ENCODE results near the gene CRLF3. TPM values are rescaled to one million over a fixed set of nuclear protein-coding genes. Genes with fewer than 3 reads are reported as not detected.
"Not testable (repeated sequence)": the region's sequence is repeated elsewhere in the genome, so short reads cannot be mapped to it uniquely, and the experiment has no call there.

CRLF3 gene
- total RNA-seq, 1 donor from 2014 or later: 53.5 TPM

DNA sequence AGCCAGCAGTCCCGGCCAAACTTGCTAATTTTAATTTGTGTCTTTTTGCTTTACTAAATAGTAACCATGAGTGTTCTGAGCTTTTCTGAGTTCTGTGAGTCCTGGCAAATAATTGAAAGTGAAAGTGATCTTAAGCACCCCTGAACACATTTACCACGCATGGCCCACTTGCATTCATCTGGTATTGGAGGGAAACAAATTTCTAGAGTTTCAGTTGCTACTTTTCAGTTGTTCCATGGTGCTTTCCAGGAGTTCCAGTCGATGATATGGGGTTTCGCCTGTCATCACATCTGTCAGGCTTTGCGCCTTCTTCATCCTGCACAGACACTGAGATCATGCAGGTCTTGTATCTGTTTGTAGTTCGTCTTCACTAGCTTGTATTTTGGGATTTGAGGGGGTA, 44.1 kb downstream of the CRLF3 start:
- Mint-ChIP-seq H3K27me3 (no peaks in the 10 kb centered on the region), H3K4me1 (peaks cover 6% of the 10 kb centered on the region), H3K4me3 (no peak overlapping the region), H3K36me3 (ENCODE audit: low read depth) (peaks cover 52% of the 10 kb centered on the region), H3K9me3 (no peaks in the 10 kb centered on the region), H3K27ac (peak overlapping the region; percentile 25)
- POLR2A ChIA-PET: interaction anchor here (1.0 to 2.1 kb wide), 2 partner anchors 29 to 44 kb away, joined by 4 to 12 read pairs; partner anchors contain the start of gene CRLF3
- no peak for ATAC-seq (ENCODE audit: low read depth)
- CTCF ChIA-PET: no interaction called here
- intact Hi-C loops (cut with micrococcal nuclease): no loop called here
- TF ChIP-seq, protein P1, sequence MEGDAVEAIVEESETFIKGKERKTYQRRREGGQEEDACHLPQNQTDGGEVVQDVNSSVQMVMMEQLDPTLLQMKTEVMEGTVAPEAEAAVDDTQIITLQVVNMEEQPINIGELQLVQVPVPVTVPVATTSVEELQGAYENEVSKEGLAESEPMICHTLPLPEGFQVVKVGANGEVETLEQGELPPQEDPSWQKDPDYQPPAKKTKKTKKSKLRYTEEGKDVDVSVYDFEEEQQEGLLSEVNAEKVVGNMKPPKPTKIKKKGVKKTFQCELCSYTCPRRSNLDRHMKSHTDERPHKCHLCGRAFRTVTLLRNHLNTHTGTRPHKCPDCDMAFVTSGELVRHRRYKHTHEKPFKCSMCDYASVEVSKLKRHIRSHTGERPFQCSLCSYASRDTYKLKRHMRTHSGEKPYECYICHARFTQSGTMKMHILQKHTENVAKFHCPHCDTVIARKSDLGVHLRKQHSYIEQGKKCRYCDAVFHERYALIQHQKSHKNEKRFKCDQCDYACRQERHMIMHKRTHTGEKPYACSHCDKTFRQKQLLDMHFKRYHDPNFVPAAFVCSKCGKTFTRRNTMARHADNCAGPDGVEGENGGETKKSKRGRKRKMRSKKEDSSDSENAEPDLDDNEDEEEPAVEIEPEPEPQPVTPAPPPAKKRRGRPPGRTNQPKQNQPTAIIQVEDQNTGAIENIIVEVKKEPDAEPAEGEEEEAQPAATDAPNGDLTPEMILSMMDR (IDR thresholded peaks at IDR 0.05): no peak
- DNase-seq: no peak

DNA sequence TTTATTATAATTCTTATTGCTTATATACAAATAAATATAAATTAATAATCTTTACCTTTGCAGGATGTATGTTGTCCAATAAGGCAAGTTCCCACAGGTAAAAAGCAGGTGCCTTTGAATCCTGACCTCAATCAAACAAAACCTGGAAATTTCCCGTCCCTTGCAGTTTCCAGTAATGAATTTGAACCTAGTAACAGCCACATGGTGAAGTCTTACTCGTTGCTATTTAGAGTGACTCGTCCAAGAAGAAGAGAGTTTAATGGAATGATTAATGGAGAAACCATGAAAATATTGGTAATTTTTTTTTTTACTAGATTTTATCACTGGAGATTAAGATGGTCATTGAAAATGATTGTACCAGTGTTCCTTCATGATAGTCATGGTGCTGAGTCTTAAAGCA, 55.7 kb downstream of the CRLF3 start:
- H3K4me3 Mint-ChIP-seq; intact Hi-C loops (cut with micrococcal nuclease); DNase-seq; POLR2A ChIA-PET; ATAC-seq (ENCODE audit: low read depth); H3K27me3 Mint-ChIP-seq; H3K4me1 Mint-ChIP-seq; CTCF ChIA-PET; H3K9me3 Mint-ChIP-seq; H3K27ac Mint-ChIP-seq: not testable (repeated sequence)
- H3K36me3 Mint-ChIP-seq (ENCODE audit: low read depth): peaks cover 42% of the 10 kb centered on the region

DNA sequence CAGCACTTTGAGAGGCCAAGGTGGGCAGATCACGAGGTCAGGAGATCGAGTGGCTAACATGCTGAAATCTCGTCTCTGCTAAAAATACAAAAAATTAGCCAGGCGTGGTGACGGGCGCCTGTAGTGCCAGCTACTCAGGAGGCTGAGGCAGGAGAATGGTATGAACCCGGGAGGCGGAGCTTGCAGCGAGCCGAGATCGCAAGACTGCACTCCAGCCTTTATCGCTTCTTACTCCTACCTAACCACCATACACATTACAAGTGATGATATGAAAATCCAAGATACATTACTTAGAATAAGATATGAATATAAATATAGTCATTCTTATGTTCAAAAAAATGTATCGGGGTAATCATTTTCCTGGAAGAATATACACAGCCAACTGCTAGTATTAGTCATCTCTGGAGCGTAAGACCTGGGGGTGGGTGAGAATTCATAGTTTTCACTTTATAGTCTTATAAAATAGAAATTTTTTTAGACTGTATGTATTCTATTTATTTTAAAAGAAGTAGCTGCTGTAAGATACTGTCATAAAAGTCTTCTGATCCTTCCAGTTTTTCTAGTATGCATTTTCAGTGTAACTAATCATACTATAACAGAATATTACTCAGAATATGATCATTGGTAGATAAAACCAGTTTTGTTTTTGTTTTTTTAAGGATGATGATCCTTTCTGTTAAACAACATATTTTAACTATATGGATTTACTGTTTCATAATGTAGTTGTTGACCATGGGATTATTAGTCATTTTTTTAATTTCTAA, 56.7 kb downstream of the CRLF3 start:
- H3K36me3 Mint-ChIP-seq (ENCODE audit: low read depth): peaks cover 44% of the 10 kb centered on the region
- H3K4me1 Mint-ChIP-seq; DNase-seq; intact Hi-C loops (cut with micrococcal nuclease); POLR2A ChIA-PET; H3K27ac Mint-ChIP-seq; H3K27me3 Mint-ChIP-seq; ATAC-seq (ENCODE audit: low read depth); H3K4me3 Mint-ChIP-seq; CTCF ChIA-PET; H3K9me3 Mint-ChIP-seq: not testable (repeated sequence)

DNA sequence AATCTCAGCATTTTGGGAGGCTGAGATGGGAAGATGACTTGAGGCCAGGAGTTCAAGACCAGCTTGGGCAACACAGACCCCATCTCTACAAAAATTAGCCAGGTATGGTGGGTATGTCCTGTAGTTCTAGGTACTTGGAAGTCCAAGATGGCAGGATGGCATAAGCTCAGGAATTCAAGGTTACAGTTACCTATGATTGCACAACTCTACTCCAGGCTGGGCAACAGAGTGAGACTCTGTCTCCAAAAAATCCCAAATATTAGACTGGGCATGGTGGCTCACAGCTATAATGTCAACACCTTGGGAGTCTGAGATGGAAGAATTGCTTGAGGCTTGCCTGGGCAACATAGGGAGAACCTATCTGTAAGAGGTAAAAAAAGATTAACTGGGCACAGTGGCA, 63.4 kb downstream of the CRLF3 start:
- H3K4me1 Mint-ChIP-seq: no peaks in the 10 kb centered on the region
- H3K27ac Mint-ChIP-seq: no peak overlapping the region
- POLR2A ChIA-PET: interaction anchor here (0.6 to 0.7 kb wide), 3 partner anchors 25 to 103 kb away, joined by 3 to 6 read pairs (median 4); no protein-coding TSS in a partner anchor
- CTCF ChIA-PET: no interaction called here
- TF ChIP-seq, protein P1 (IDR thresholded peaks at IDR 0.05): no peak
- H3K4me3 Mint-ChIP-seq: no peak overlapping the region
- H3K27me3 Mint-ChIP-seq: no peaks in the 10 kb centered on the region
- no peak for DNase-seq
- no peaks in the 10 kb centered on the region for H3K9me3 Mint-ChIP-seq
- peaks cover 46% of the 10 kb centered on the region for H3K36me3 Mint-ChIP-seq (ENCODE audit: low read depth)
- ATAC-seq (ENCODE audit: low read depth): no peak
- intact Hi-C loops (cut with micrococcal nuclease): no loop called here

DNA sequence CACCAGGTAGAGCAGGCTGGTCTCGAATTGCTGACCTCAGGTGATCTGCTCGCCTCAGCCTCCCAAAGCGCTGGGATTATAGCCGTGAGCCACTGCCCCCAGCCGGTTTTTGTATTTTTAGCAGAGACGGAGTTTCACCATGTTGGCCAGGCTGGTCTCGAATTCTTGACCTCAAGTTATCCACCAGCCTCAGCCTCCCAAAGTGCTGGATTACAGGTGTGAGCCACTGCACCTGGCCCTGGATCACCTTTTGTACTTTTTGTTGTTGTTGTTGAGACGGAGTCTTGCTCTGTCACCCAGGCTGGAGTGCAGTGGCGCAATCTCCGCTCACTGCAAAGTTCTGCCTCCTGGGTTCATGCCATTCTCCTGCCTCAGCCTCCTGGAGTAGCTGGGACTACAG, 71.2 kb downstream of the CRLF3 start:
- ATAC-seq (ENCODE audit: low read depth); H3K27ac Mint-ChIP-seq; DNase-seq; POLR2A ChIA-PET; H3K9me3 Mint-ChIP-seq; intact Hi-C loops (cut with micrococcal nuclease); CTCF ChIA-PET; H3K4me1 Mint-ChIP-seq; H3K27me3 Mint-ChIP-seq; H3K4me3 Mint-ChIP-seq: not testable (repeated sequence)
- peaks cover 36% of the 10 kb centered on the region for H3K36me3 Mint-ChIP-seq (ENCODE audit: low read depth)

DNA sequence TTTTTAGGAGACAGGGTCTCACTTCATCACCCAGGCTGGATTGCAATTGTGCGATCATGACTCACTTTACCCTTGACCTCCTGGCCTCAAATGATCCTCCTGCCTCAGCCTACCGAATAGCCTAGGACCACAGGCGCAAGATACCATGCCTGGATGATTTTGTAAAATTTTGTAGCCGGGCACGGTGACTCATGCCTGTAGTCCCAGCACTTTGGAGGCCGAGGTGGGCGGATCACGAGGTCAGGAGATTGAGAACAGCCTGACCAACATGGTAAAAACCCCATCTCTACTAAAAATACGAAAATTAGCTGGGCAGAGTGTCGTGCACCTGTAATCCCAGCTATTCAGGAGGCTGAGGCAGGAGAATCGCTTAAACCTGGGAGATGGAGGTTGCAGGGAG, 73.5 kb downstream of the CRLF3 start:
- H3K27ac Mint-ChIP-seq; DNase-seq; ATAC-seq (ENCODE audit: low read depth); H3K9me3 Mint-ChIP-seq; intact Hi-C loops (cut with micrococcal nuclease); CTCF ChIA-PET; H3K4me3 Mint-ChIP-seq; H3K27me3 Mint-ChIP-seq; H3K4me1 Mint-ChIP-seq: not testable (repeated sequence)
- peaks cover 34% of the 10 kb centered on the region for H3K36me3 Mint-ChIP-seq (ENCODE audit: low read depth)
- POLR2A ChIA-PET: interaction anchor here (0.9 kb wide), 1 partner anchor 74 kb away, joined by 3 read pairs; the partner anchor contains the start of gene CRLF3

DNA sequence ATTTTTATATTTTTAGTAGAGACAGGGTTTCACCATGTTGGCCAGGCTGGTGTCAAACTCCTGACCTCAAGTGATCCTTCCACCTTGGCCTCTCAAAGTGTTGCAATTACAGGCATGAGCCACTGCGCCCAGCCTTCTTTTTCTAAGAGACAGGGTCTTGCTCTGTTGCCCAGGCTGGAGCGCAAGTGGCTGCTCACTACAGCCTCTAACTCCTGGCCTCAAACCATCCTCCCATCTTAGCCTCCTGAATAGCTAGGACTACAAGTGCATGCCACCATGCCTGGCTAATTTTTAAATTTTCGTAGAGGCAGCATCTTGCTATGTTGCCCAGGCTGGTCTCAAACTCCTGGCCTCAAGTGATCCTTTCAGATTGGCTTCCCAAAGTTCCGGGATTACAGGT, 76.9 kb downstream of the CRLF3 start:
- CTCF ChIA-PET, POLR2A ChIA-PET, H3K27ac Mint-ChIP-seq: not testable (repeated sequence)

DNA sequence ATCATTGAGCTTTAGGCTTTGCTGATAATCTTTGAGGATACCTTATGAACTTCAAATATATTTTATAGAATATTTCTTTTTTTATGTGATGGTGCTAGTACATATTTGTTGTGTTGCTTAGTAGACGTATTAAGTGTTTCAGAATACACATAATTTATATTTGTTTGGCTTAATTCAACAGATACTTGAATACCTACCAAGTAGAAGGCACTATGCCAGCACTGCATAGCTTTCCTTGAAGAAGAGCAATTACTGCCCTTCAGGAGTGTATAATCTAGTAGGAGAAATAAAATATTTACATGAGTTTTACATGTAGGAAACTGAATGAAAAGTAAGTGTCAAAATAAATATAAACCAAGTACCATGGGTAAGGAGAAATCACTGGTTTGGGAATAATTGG, 81.8 kb downstream of the CRLF3 start:
- peaks cover 46% of the 10 kb centered on the region for H3K36me3 Mint-ChIP-seq (ENCODE audit: low read depth)
- H3K4me1 Mint-ChIP-seq; CTCF ChIA-PET; H3K27me3 Mint-ChIP-seq; H3K9me3 Mint-ChIP-seq; intact Hi-C loops (cut with micrococcal nuclease); DNase-seq; H3K27ac Mint-ChIP-seq; H3K4me3 Mint-ChIP-seq; ATAC-seq (ENCODE audit: low read depth); POLR2A ChIA-PET: not testable (repeated sequence)

More for the DNA sequence above, 76.9 kb downstream of the CRLF3 start:
- H3K4me3 Mint-ChIP-seq; intact Hi-C loops (cut with micrococcal nuclease); ATAC-seq (ENCODE audit: low read depth); DNase-seq; H3K4me1 Mint-ChIP-seq; H3K9me3 Mint-ChIP-seq; H3K27me3 Mint-ChIP-seq: not testable (repeated sequence)
- H3K36me3 Mint-ChIP-seq (ENCODE audit: low read depth): peaks cover 40% of the 10 kb centered on the region

DNA sequence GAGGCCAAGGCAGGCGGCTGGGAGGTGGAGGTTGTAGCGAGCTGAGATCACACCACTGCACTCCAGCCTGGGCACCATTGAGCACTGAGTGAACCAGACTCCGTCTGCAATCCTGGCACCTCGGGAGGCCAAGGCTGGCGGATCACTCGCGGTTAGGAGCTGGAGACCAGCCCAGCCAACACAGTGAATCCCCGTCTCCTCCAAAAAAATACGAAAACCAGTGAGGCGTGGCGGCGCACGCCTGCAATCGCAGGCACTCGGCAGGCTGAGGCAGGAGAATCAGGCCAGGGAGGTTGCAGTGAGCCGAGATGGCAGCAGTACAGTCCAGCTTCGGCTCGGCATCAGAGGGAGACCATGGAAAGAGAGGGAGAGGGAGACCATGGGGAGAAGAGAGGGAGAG, 88.1 kb downstream of the CRLF3 start:
- Mint-ChIP-seq H3K4me1 (peaks cover 25% of the 10 kb centered on the region), H3K36me3 (ENCODE audit: low read depth) (peaks cover 39% of the 10 kb centered on the region)
- H3K27ac Mint-ChIP-seq; H3K9me3 Mint-ChIP-seq; POLR2A ChIA-PET; H3K4me3 Mint-ChIP-seq; intact Hi-C loops (cut with micrococcal nuclease); H3K27me3 Mint-ChIP-seq; DNase-seq; CTCF ChIA-PET; ATAC-seq (ENCODE audit: low read depth): not testable (repeated sequence)

DNA sequence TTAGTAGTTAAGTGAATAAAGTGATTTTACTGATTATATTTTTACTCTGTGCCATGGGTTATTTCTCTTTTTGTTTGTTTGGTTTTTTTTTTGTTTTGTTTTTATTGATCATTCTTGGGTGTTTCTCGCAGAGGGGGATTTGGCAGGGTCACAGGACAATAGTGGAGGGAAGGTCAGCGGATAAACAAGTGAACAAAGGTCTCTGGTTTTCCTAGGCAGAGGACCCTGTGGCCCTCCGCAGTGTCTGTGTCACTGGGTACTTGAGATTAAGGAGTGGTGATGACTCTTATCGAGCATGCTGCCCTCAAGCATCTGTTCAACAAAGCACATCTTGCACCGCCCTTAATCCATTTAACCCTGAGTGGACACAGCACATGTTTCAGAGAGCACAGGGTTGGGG, 88.8 kb downstream of the CRLF3 start:
- Mint-ChIP-seq H3K4me1 (peaks cover 27% of the 10 kb centered on the region), H3K36me3 (ENCODE audit: low read depth) (peaks cover 32% of the 10 kb centered on the region)
- CTCF ChIA-PET; H3K4me3 Mint-ChIP-seq; H3K9me3 Mint-ChIP-seq; intact Hi-C loops (cut with micrococcal nuclease); H3K27me3 Mint-ChIP-seq; H3K27ac Mint-ChIP-seq; DNase-seq; ATAC-seq (ENCODE audit: low read depth); POLR2A ChIA-PET: not testable (repeated sequence)
